ENCODE data around the gene GIGYF2.
"Not testable (repeated sequence)": the region's sequence is repeated elsewhere in the genome, so short reads cannot be mapped to it uniquely, and the experiment has no call there.

Gene GIGYF2

GRCh38 chr2:232697059-232697806 is at the start of gene GIGYF2:
Gene GIGYF2 (plus strand): TSS chr2:232697331. CDS start chr2:232735198, 37,867 bp downstream.
- peak; percentile 87 for DNase-seq (ENCODE audit: low read depth)

GRCh38 chr2:232649033-232649432 is 48.1 kb upstream of the GIGYF2 start:
- DNase-seq (ENCODE audit: low read depth), result no peak

GRCh38 chr2:232652505-232652851 is 44.7 kb upstream of the GIGYF2 start:
- no peak for DNase-seq (ENCODE audit: low read depth)

GRCh38 chr2:232653441-232653840 is 43.7 kb upstream of the GIGYF2 start:
- DNase-seq (ENCODE audit: low read depth), result no peak

GRCh38 chr2:232655392-232655791 is 41.7 kb upstream of the GIGYF2 start:
- DNase-seq (ENCODE audit: low read depth), result no peak

- no peak for DNase-seq (ENCODE audit: low read depth)
Observed at GRCh38 chr2:232658217-232658785, 38.8 kb upstream of the GIGYF2 start.

- DNase-seq (ENCODE audit: low read depth), result no peak
Observed at GRCh38 chr2:232659359-232659758, 37.8 kb upstream of the GIGYF2 start.

- DNase-seq (ENCODE audit: low read depth), result no peak
Observed at GRCh38 chr2:232662486-232663260, 34.5 kb upstream of the GIGYF2 start.

GRCh38 chr2:232666051-232666805 is 30.9 kb upstream of the GIGYF2 start:
- no peak for DNase-seq (ENCODE audit: low read depth)

- no peak for DNase-seq (ENCODE audit: low read depth)
Observed at GRCh38 chr2:232667989-232668583, 29.0 kb upstream of the GIGYF2 start.

GRCh38 chr2:232668805-232669444 is 28.2 kb upstream of the GIGYF2 start:
- DNase-seq (ENCODE audit: low read depth), result no peak

- DNase-seq (ENCODE audit: low read depth), result no peak
Observed at GRCh38 chr2:232672588-232672987, 24.5 kb upstream of the GIGYF2 start.

GRCh38 chr2:232674491-232674890 is 22.6 kb upstream of the GIGYF2 start:
- DNase-seq (ENCODE audit: low read depth), result no peak

- DNase-seq (ENCODE audit: low read depth), result no peak
Observed at GRCh38 chr2:232675381-232675780, 21.8 kb upstream of the GIGYF2 start.

GRCh38 chr2:232680006-232680405 is 17.1 kb upstream of the GIGYF2 start:
- no peak for DNase-seq (ENCODE audit: low read depth)

- no peak for DNase-seq (ENCODE audit: low read depth)
Observed at GRCh38 chr2:232681527-232681926, 15.6 kb upstream of the GIGYF2 start.

- no peak for DNase-seq (ENCODE audit: low read depth)
Observed at GRCh38 chr2:232683368-232683767, 13.8 kb upstream of the GIGYF2 start.

GRCh38 chr2:232685391-232685790 is 11.7 kb upstream of the GIGYF2 start:
- not testable (repeated sequence) for DNase-seq (ENCODE audit: low read depth)

- DNase-seq (ENCODE audit: low read depth), result no peak
Observed at GRCh38 chr2:232687382-232688160, 9.6 kb upstream of the GIGYF2 start.

- DNase-seq (ENCODE audit: low read depth), result no peak
Observed at GRCh38 chr2:232688201-232688600, 8.9 kb upstream of the GIGYF2 start.
